Activated CD4-positive, CD25-positive, alpha-beta regulatory T cell treated with anti-CD3 and anti-CD28 coated beads, Interleukin-2, amount 50 U/mL, for 16 hours (primary cell): ENCODE measurements around the gene PLD3.

Experiments
- DNase-seq: peaks from one replicate; pipeline ENCODE4 v3.0.0-alpha.2; 2020; ENCODE audit warnings: low read depth, low spot score

The PLD3 gene

GRCh38 chr19:40348125-40348913 is at the start of gene PLD3, which contains the start of gene C19orf47:
PLD3 (plus strand) TSS chr19:40348695; CDS start chr19:40366484, 17,789 bp downstream.
C19orf47 (minus strand) TSS chr19:40348397; CDS start chr19:40341857, 6,540 bp downstream.
- peak; percentile 96 for DNase-seq

GRCh38 chr19:40300668-40301067 is 47.8 kb upstream of the PLD3 start:
- no peak for DNase-seq

GRCh38 chr19:40302224-40303011 is 46.1 kb upstream of the PLD3 start:
- no peak for DNase-seq

GRCh38 chr19:40303765-40304164 is 44.7 kb upstream of the PLD3 start:
- DNase-seq: no peak

- no peak for DNase-seq
These were observed 44.2 kb upstream of the PLD3 start for GRCh38 chr19:40304306-40304705.

- peak; percentile 48 for DNase-seq
These were observed 43.1 kb upstream of the PLD3 start for GRCh38 chr19:40305403-40305802.

- DNase-seq: no peak
These were observed 38.8 kb upstream of the PLD3 start for GRCh38 chr19:40309666-40310065.

- DNase-seq: no peak
These were observed 36.0 kb upstream of the PLD3 start for GRCh38 chr19:40312533-40312932.

- no peak for DNase-seq
These were observed 35.1 kb upstream of the PLD3 start for GRCh38 chr19:40313229-40313983.

GRCh38 chr19:40314656-40315055 is 33.8 kb upstream of the PLD3 start:
- DNase-seq: no peak

GRCh38 chr19:40315812-40316470 is 32.6 kb upstream of the PLD3 start:
- DNase-seq: no peak

GRCh38 chr19:40317338-40317737 is 31.2 kb upstream of the PLD3 start:
- no peak for DNase-seq

- no peak for DNase-seq
These were observed 27.9 kb upstream of the PLD3 start for GRCh38 chr19:40320558-40320935.

GRCh38 chr19:40321076-40321475 is 27.4 kb upstream of the PLD3 start:
- no peak for DNase-seq

- no peak for DNase-seq
These were observed 26.8 kb upstream of the PLD3 start for GRCh38 chr19:40321566-40322270.

- DNase-seq: no peak
These were observed 26.3 kb upstream of the PLD3 start for GRCh38 chr19:40322271-40322610.

GRCh38 chr19:40322951-40323615 is 25.4 kb upstream of the PLD3 start:
- no peak for DNase-seq

GRCh38 chr19:40323705-40324104 is 24.8 kb upstream of the PLD3 start:
- DNase-seq: no peak

GRCh38 chr19:40326201-40326600 is 22.3 kb upstream of the PLD3 start:
- no peak for DNase-seq

GRCh38 chr19:40331052-40331451 is 17.4 kb upstream of the PLD3 start:
- DNase-seq: no peak
